DOHH2 (cell line): ENCODE results near the gene TTC27.

ENCODE experiments used
- H3F3A ChIP-seq: fragments of 200-600 bp; sonication (generic), shearing (Covaris generic); 2 replicates; pipeline ENCODE4 v1.6.0; 2016; ENCODE audit warnings: antibody characterized with exemption, mild to moderate bottlenecking; ENCODE audit not compliant: control insufficient read depth, insufficient read depth
- H3K27ac ChIP-seq: fragments of 200-600 bp; sonication (generic); 2 replicates; pipeline ENCODE4 v1.5.1; 2014; ENCODE audit warnings: low read depth, mild to moderate bottlenecking, low read length, moderate library complexity
- H3K27me3 ChIP-seq: fragments of 200-600 bp; sonication (generic); 2 replicates; pipeline ENCODE4 v1.6.1; 2014; ENCODE audit warnings: mild to moderate bottlenecking, low read length, mixed read lengths; ENCODE audit not compliant: control insufficient read depth
- H3K36me3 ChIP-seq: fragments of 200-600 bp; sonication (generic); 2 replicates; pipeline ENCODE4 v1.6.1; 2014; ENCODE audit warnings: mild to moderate bottlenecking, low read length, moderate library complexity, mixed read lengths; ENCODE audit not compliant: control insufficient read depth
- H3K4me1 ChIP-seq: fragments of 200-600 bp; sonication (generic); 2 replicates; pipeline ENCODE4 v1.6.1; 2014; ENCODE audit warnings: mild to moderate bottlenecking, low read length, mixed read lengths; ENCODE audit not compliant: control insufficient read depth
- H3K4me2 ChIP-seq: fragments of 200-600 bp; sonication (generic); 2 replicates; pipeline ENCODE4 v1.6.0; 2014; ENCODE audit warnings: mild to moderate bottlenecking, low read length, moderate library complexity
- H3K4me3 ChIP-seq: fragments of 200-600 bp; sonication (generic); 2 replicates; pipeline ENCODE4 v1.5.1; 2014; ENCODE audit warnings: mild to moderate bottlenecking, low read length, mixed read lengths
- H3K79me2 ChIP-seq: fragments of 200-600 bp; sonication (generic); 2 replicates; pipeline ENCODE4 v1.6.1; 2014; ENCODE audit warnings: mild to moderate bottlenecking, low read length, mixed read lengths; ENCODE audit not compliant: control insufficient read depth
- H3K9me2 ChIP-seq: fragments of 200-600 bp; sonication (generic); replicated peaks from 2 replicates; pipeline ENCODE4 v1.6.1; 2014; ENCODE audit warnings: mild to moderate bottlenecking, low read length, mixed read lengths; ENCODE audit not compliant: control insufficient read depth
- H3K9me3 ChIP-seq: fragments of 200-600 bp; sonication (generic); 2 replicates; pipeline ENCODE4 v1.6.1; 2014; ENCODE audit warnings: antibody characterized with exemption, low read length, mixed read lengths; ENCODE audit not compliant: control insufficient read depth, insufficient read depth
- H4K20me1 ChIP-seq: fragments of 200-600 bp; sonication (generic); 2 replicates; pipeline ENCODE4 v1.6.0; 2014; ENCODE audit warnings: low read depth, mild to moderate bottlenecking, antibody characterized with exemption, low read length, moderate library complexity; ENCODE audit not compliant: control insufficient read depth, insufficient read depth
- CTCF ChIP-seq: fragments of 200-600 bp; sonication (generic); IDR thresholded peaks from one replicate; pipeline ENCODE4 v1.5.1; 2014; ENCODE audit warnings: antibody characterized with exemption, mild to moderate bottlenecking, low read depth, low read length; ENCODE audit not compliant: poor library complexity, severe bottlenecking
- EZH2phosphoT487 ChIP-seq: fragments of 200-600 bp; sonication (generic); IDR thresholded peaks from 2 replicates; pipeline ENCODE4 v1.6.1; 2017; ENCODE audit warnings: borderline replicate concordance, mild to moderate bottlenecking, antibody characterized with exemption, low read length, moderate library complexity, mixed read lengths

TTC27 gene

GRCh38 chr2:32663864-32664263, 36.0 kb downstream of the TTC27 start:
- Histone ChIP-seq H4K20me1 (no peaks in the 10 kb centered on the region), H3F3A (no peaks in the 10 kb centered on the region), H3K4me2 (no peak overlapping the region), H3K9me3 (no peaks in the 10 kb centered on the region), H3K4me1 (no peaks in the 10 kb centered on the region), H3K36me3 (peaks cover 11% of the 10 kb centered on the region), H3K27me3 (no peaks in the 10 kb centered on the region), H3K9me2 (no peaks in the 10 kb centered on the region), H3K4me3 (no peak overlapping the region), H3K79me2 (peaks cover 3% of the 10 kb centered on the region; the same call in 1 of the 2 replicates), H3K27ac (no peak overlapping the region)
- TF ChIP-seq CTCF (no peak), EZH2phosphoT487 (no peak)

GRCh38 chr2:32666704-32667103, 38.9 kb downstream of the TTC27 start:
- Histone ChIP-seq H3K4me2 (no peak overlapping the region), H3K79me2 (peaks cover 3% of the 10 kb centered on the region; the same call in 1 of the 2 replicates), H3K9me2 (no peaks in the 10 kb centered on the region), H3K4me3 (no peak overlapping the region), H4K20me1 (no peaks in the 10 kb centered on the region), H3K9me3 (no peaks in the 10 kb centered on the region), H3K27ac (no peak overlapping the region), H3K4me1 (no peaks in the 10 kb centered on the region), H3K27me3 (no peaks in the 10 kb centered on the region), H3K36me3 (peaks cover 12% of the 10 kb centered on the region), H3F3A (no peaks in the 10 kb centered on the region)
- TF ChIP-seq CTCF = no peak
- TF ChIP-seq EZH2phosphoT487 = no peak

DNA sequence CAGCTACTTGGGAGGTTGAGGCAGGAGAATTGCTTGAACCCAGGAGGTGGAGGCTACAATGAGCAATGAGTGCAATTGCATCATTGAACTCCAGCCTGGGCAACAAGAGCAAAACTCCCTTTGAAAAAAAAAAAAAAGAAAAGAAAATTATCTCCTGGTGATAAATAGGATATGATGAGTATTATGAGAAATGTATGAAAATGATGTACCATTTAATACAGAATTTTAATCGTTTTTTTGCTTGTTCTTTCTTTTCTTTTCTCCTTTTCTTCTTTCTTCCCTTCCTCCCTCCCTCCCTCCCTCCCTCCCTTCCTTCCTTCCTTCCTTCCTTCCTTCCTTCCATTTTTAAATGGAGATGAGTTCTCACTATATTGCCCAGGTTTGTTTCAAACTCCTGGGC, 40.4 kb downstream of the TTC27 start:
- no peaks in the 10 kb centered on the region for H3K27me3 ChIP-seq
- H3K36me3 ChIP-seq = peaks cover 19% of the 10 kb centered on the region
- no peaks in the 10 kb centered on the region for H3K4me1 ChIP-seq
- H3K4me2 ChIP-seq = no peak overlapping the region
- H4K20me1 ChIP-seq = no peaks in the 10 kb centered on the region
- no peak for TF ChIP-seq CTCF
- H3K79me2 ChIP-seq = no peaks in the 10 kb centered on the region
- H3K9me2 ChIP-seq = no peaks in the 10 kb centered on the region
- H3F3A ChIP-seq = no peaks in the 10 kb centered on the region
- H3K27ac ChIP-seq = no peak overlapping the region
- H3K4me3 ChIP-seq = no peak overlapping the region
- H3K9me3 ChIP-seq = no peaks in the 10 kb centered on the region
